ENCODE measurements around the gene MRPL22.
"Not testable (repeated sequence)": the region's sequence is repeated elsewhere in the genome, so short reads cannot be mapped to it uniquely, and the experiment has no call there.

The MRPL22 gene

GRCh38 chr5:154997746-154998145 is 56.9 kb downstream of the MRPL22 start:
- no peak for DNase-seq (ENCODE audit: low spot score)

- DNase-seq (ENCODE audit: low spot score) = no peak
These were observed 59.0 kb downstream of the MRPL22 start for GRCh38 chr5:154999865-155000264.

GRCh38 chr5:155001523-155001922 is 60.6 kb downstream of the MRPL22 start:
- DNase-seq (ENCODE audit: low spot score) = no peak

- DNase-seq (ENCODE audit: low spot score) = not testable (repeated sequence)
These were observed 61.8 kb downstream of the MRPL22 start for GRCh38 chr5:155002722-155003121.

- DNase-seq (ENCODE audit: low spot score) = no peak
These were observed 63.4 kb downstream of the MRPL22 start for GRCh38 chr5:155004138-155004744.

- DNase-seq (ENCODE audit: low spot score) = not testable (repeated sequence)
These were observed 65.4 kb downstream of the MRPL22 start for GRCh38 chr5:155006265-155006664.

GRCh38 chr5:155008669-155009068 is 67.8 kb downstream of the MRPL22 start:
- no peak for DNase-seq (ENCODE audit: low spot score)

- no peak for DNase-seq (ENCODE audit: low spot score)
These were observed 70.0 kb downstream of the MRPL22 start for GRCh38 chr5:155010881-155011280.

- DNase-seq (ENCODE audit: low spot score) = no peak
These were observed 72.7 kb downstream of the MRPL22 start, which contains the start of gene KIF4B for GRCh38 chr5:155013526-155013925. Gene KIF4B (plus strand): TSS chr5:155013755. CDS start chr5:155013860, 105 bp downstream.

- DNase-seq (ENCODE audit: low spot score) = no peak
These were observed 74.4 kb downstream of the MRPL22 start for GRCh38 chr5:155015239-155015638.

GRCh38 chr5:155017610-155018009 is 76.7 kb downstream of the MRPL22 start:
- no peak for DNase-seq (ENCODE audit: low spot score)

Measured in AG20443 (cell line).